Muscle of leg (tissue), 11 donors: Measurements from ENCODE around the gene AFF1. TPM values are rescaled to one million over a fixed set of nuclear protein-coding genes. Genes with fewer than 3 reads are reported as not detected.
A peak's percentile ranks its signal among the peaks of the same experiment; 100 is the strongest.
"Not testable (repeated sequence)": the region's sequence is repeated elsewhere in the genome, so short reads cannot be mapped to it uniquely, and the experiment has no call there.

Experiments
- DNase-seq: peaks from one replicate; pipeline ENCODE4 v3.0.0; 2013
- H3K27ac ChIP-seq: one replicate; pipeline ENCODE4 v1.5.1; 2013; ENCODE audit warnings: mild to moderate bottlenecking, low read length, control low read depth
- H3K27me3 ChIP-seq: one replicate; pipeline ENCODE4 v1.6.1; 2013; ENCODE audit warnings: low read length; ENCODE audit not compliant: control insufficient read depth, insufficient read depth
- H3K36me3 ChIP-seq: one replicate; pipeline ENCODE4 v1.6.1; 2013; ENCODE audit warnings: low read length; ENCODE audit not compliant: control insufficient read depth, insufficient read depth
- H3K4me1 ChIP-seq: one replicate; pipeline ENCODE4 v1.6.1; 2013; ENCODE audit warnings: low read length; ENCODE audit not compliant: control insufficient read depth, insufficient read depth
- H3K4me3 ChIP-seq: one replicate; pipeline ENCODE4 v1.5.1; 2013; ENCODE audit warnings: low read length, control low read depth
- H3K9me3 ChIP-seq: replicated peaks from 2 replicates; pipeline ENCODE4 v1.6.1; 2013; ENCODE audit warnings: low read depth, low read length; ENCODE audit not compliant: control insufficient read depth
- WGBS: methylation state at CpG from one replicate; pipeline ENCODE4 v1.1.5; 2013; ENCODE audit warnings: missing lambda C conversion rate; ENCODE audit not compliant: insufficient coverage; 5-methylcytosine and 5-hydroxymethylcytosine counted together
- polyA plus RNA-seq, 8 donors: library from polyadenylated mRNA; unstranded; fragments of 120-200 nt; gene quantifications; one replicate each; pipeline versions ENCODE4 v1.2.1 to v1.2.3, GENCODE V29; 2013; ENCODE audit warnings: inconsistent platforms in 1 of 8, low replicate concordance in 1 of 8; ENCODE audit not compliant: insufficient read length in 8 of 8, insufficient read depth in 1 of 8
- total RNA-seq: library from RNA; stranded (reverse); fragments of 120-200 nt; gene quantifications from one replicate; pipeline ENCODE4 v1.2.4, GENCODE V29; 2013

Gene AFF1
- total and polyA plus RNA-seq, 9 donors, result 12.2 to 19.6 (median 15.5) TPM

- no peaks in the 10 kb centered on the region for H3K36me3 ChIP-seq
- no peak for DNase-seq
- peaks cover 35% of the 10 kb centered on the region for H3K4me1 ChIP-seq
- WGBS, result 72% methylated on average over 8 of the region's 8 CpGs
- no peaks in the 10 kb centered on the region for H3K9me3 ChIP-seq
- H3K4me3 ChIP-seq, result no peak overlapping the region
- no peaks in the 10 kb centered on the region for H3K27me3 ChIP-seq
- no peak overlapping the region for H3K27ac ChIP-seq
These were observed 99.1 kb downstream of the AFF1 start for GRCh38 chr4:87033902-87034301.

GRCh38 chr4:87034527-87034926 lies 99.7 kb downstream of the AFF1 start:
- no peaks in the 10 kb centered on the region for H3K27me3 ChIP-seq
- no peak overlapping the region for H3K27ac ChIP-seq
- peaks cover 38% of the 10 kb centered on the region for H3K4me1 ChIP-seq
- H3K4me3 ChIP-seq, result no peak overlapping the region
- no peaks in the 10 kb centered on the region for H3K36me3 ChIP-seq
- DNase-seq, result no peak
- H3K9me3 ChIP-seq, result no peaks in the 10 kb centered on the region
- WGBS, result 100% methylated on average over 1 of the region's 3 CpGs

GRCh38 chr4:87035881-87036509 lies 101.2 kb downstream of the AFF1 start:
- WGBS, result 43% methylated on average over 1 of the region's 3 CpGs
- Histone ChIP-seq H3K9me3 (no peaks in the 10 kb centered on the region), H3K4me3 (no peak overlapping the region), H3K36me3 (no peaks in the 10 kb centered on the region), H3K27me3 (no peaks in the 10 kb centered on the region), H3K27ac (peak overlapping the region; percentile 45), H3K4me1 (peaks cover 32% of the 10 kb centered on the region)
- peak; percentile 60 for DNase-seq

- DNase-seq, result no peak
- H3K27ac ChIP-seq, result no peak overlapping the region
These were observed 101.9 kb downstream of the AFF1 start for GRCh38 chr4:87036713-87037112.

DNA sequence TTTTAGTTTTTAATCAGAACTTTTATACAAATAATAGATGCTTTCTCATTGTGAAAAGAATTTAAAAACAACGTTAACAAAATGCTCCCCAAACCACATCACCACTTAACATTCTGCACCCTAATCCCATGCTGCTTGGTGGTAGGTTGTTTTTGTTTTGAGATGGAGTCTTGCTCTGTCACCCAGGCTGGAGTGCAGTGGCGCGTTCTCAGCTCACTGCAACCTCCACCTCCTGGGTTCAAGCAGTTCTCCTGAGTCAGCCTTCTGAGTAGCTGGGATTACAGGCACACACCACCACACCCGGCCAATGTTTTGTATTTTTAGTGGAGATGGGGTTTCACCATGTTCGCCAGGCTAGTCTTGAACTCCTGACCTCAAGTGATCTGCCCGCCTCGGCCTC lies 102.4 kb downstream of the AFF1 start:
- not testable (repeated sequence) for H3K9me3 ChIP-seq, H3K27ac ChIP-seq, H3K4me3 ChIP-seq, H3K27me3 ChIP-seq, H3K36me3 ChIP-seq, DNase-seq
- peaks cover 31% of the 10 kb centered on the region for H3K4me1 ChIP-seq
- WGBS, result no CpG with 5 or more reads among the region's 7 CpGs

More at GRCh38 chr4:87036713-87037112, 101.9 kb downstream of the AFF1 start:
- no peaks in the 10 kb centered on the region for H3K36me3 ChIP-seq
- peaks cover 33% of the 10 kb centered on the region for H3K4me1 ChIP-seq
- 100% methylated on average over 1 of the region's 4 CpGs for WGBS
- H3K9me3 ChIP-seq, result no peaks in the 10 kb centered on the region
- H3K27me3 ChIP-seq, result no peaks in the 10 kb centered on the region
- H3K4me3 ChIP-seq, result no peak overlapping the region

DNA sequence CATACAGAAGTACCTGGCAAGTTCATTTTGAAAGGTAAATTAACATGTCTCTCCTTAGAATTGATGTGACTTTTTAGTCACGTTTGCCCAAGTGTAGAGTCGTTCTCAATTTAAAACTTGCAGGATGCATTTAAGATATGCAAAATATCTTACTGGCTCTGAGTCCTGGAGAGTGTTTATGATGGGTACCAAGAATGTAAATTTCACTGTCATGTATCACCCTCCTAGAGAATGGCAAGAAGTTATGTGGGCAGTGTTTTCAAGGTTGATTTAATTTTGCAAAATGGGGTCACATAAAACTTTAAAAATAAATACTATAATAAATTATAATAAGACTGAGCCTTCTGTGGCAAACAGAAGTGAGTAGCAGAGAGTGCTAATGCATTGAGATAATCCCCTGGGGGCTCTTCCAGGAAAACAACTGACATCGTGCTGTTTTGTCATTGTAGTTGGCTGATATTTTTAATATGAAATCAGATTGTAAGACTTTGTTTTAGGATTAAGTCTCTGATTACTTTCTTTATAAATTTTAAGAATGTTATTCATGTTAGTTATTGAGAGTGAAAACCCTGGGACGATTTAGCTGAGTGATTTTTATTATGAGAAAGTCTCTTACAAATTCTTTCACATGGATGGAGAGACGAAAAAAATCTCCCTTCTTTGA lies 103.0 kb downstream of the AFF1 start:
- no CpG with 5 or more reads among the region's 5 CpGs for WGBS
- H3K27me3 ChIP-seq, result no peaks in the 10 kb centered on the region
- peaks cover 30% of the 10 kb centered on the region for H3K4me1 ChIP-seq
- H3K4me3 ChIP-seq, result no peak overlapping the region
- H3K36me3 ChIP-seq, result no peaks in the 10 kb centered on the region
- DNase-seq, result peak; percentile 53
- H3K9me3 ChIP-seq, result peaks cover 2% of the 10 kb centered on the region
- peak overlapping the region; percentile 87 for H3K27ac ChIP-seq

- peak; percentile 83 for DNase-seq
- no peak overlapping the region for H3K4me3 ChIP-seq
These were observed 104.2 kb downstream of the AFF1 start for GRCh38 chr4:87038837-87039615.

DNA sequence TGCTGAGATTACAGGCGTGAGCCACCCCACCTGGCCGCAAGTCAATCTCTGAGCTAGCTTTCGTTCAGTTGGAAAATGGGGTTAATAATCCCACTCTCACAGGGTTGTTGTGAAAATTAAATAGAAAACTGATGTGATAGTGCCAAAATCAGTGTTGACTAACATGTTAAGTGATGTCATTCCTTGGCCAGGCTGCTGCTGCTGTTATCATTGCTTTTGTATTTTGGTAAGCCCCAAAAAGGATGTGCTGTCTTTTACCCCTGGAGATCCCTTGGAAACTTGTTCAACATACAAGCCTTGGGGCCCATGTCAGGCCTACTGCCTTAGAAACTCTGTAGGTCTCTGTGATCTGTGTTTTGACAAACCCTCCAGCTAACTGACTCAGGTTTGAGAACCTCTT lies 106.3 kb downstream of the AFF1 start:
- no peak overlapping the region for H3K27ac ChIP-seq
- H3K4me3 ChIP-seq, result no peak overlapping the region
- H3K36me3 ChIP-seq, result no peaks in the 10 kb centered on the region
- no CpG with 5 or more reads among the region's 3 CpGs for WGBS
- no peaks in the 10 kb centered on the region for H3K27me3 ChIP-seq
- H3K4me1 ChIP-seq, result peaks cover 28% of the 10 kb centered on the region
- H3K9me3 ChIP-seq, result peaks cover 2% of the 10 kb centered on the region
- peak; percentile 53 for DNase-seq

More at GRCh38 chr4:87038837-87039615, 104.2 kb downstream of the AFF1 start:
- Histone ChIP-seq H3K27ac (peak overlapping the region; percentile 87), H3K9me3 (peaks cover 2% of the 10 kb centered on the region), H3K4me1 (peaks cover 27% of the 10 kb centered on the region), H3K27me3 (no peaks in the 10 kb centered on the region), H3K36me3 (no peaks in the 10 kb centered on the region)
- 44% methylated on average over 4 of the region's 8 CpGs for WGBS

- WGBS, result no CpG with 5 or more reads among the region's 1 CpG
- no peak overlapping the region for H3K27ac ChIP-seq
- no peaks in the 10 kb centered on the region for H3K27me3 ChIP-seq
- no peak overlapping the region for H3K4me3 ChIP-seq
- no peak for DNase-seq
- H3K4me1 ChIP-seq, result peaks cover 26% of the 10 kb centered on the region
- H3K9me3 ChIP-seq, result peaks cover 2% of the 10 kb centered on the region
- H3K36me3 ChIP-seq, result peaks cover 6% of the 10 kb centered on the region
These were observed 107.4 kb downstream of the AFF1 start for GRCh38 chr4:87042221-87042620.
